Renal pelvis (tissue), 4 donors: Measurements from ENCODE around the gene C14orf119. TPM values are rescaled to one million over a fixed set of nuclear protein-coding genes. Genes with fewer than 3 reads are reported as not detected.
"Not testable (repeated sequence)": the region's sequence is repeated elsewhere in the genome, so short reads cannot be mapped to it uniquely, and the experiment has no call there.

Experiments
- DNase-seq: peaks from one replicate; pipeline ENCODE4 v3.0.0-alpha.2; 2013
- polyA plus RNA-seq, 3 donors: library from polyadenylated mRNA; unstranded; fragments of 120-200 nt; gene quantifications; one replicate each; pipeline ENCODE4 v1.2.1, GENCODE V29; 2013; ENCODE audit not compliant: insufficient read length in 3 of 3

The C14orf119 gene
- polyA plus RNA-seq, 3 donors: 72.3 to 84.5 (median 79.3) TPM

DNA sequence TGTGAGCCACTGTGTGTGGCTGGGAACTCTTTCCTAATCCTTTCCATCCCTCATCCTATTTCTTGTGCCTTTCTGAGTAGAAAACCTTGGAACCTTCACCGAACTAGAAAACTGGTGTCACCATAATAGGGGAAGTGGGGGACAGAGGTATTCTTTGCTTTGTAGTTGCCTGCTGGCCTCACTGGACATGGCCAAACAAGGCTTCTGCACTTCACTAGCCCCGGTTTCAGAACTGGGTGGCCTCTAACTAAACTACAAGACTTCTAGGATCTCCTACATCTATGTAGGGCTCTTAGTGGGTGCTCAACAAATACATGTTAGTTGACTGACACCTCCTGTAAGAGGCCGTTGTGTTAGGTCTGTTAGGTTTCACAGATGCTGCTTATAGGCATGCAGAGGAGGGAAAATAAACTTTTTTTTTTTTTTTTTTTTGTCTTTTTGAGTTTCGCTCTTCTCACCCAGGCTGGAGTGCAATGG lies 10.1 kb downstream of the C14orf119 start:
- DNase-seq: no peak

DNA sequence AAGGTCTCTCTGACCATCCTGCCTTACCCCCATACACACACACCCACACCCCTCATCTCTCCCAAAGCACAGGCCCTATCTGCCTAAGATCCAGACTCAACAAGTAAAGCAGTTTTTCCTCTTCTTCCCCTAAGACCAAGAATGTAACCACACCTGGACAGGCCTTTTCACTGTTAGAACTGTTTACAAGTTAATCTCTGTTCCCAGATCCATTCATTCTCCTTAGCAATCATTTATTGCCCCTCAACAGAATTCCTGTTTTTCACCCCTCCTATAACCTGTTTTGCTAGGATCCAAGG lies 11.4 kb downstream of the C14orf119 start:
- no peak for DNase-seq

DNA sequence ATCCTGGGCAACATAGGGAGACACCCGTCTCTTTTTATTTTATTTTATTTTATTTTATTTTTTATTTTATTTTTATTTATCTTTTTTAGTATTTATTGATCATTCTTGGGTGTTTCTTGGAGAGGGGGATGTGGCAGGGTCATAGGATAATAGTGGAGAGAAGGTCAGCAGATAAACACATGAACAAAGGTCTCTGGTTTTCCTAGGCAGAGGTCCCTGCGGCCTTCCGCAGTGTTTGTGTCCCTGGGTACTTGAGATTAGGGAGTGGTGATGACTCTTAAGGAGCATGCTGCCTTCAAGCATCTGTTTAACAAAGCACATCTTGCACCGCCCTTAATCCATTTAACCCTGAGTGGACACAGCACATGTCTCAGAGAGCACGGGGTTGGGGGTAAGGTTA lies 12.3 kb downstream of the C14orf119 start:
- DNase-seq: not testable (repeated sequence)

DNA sequence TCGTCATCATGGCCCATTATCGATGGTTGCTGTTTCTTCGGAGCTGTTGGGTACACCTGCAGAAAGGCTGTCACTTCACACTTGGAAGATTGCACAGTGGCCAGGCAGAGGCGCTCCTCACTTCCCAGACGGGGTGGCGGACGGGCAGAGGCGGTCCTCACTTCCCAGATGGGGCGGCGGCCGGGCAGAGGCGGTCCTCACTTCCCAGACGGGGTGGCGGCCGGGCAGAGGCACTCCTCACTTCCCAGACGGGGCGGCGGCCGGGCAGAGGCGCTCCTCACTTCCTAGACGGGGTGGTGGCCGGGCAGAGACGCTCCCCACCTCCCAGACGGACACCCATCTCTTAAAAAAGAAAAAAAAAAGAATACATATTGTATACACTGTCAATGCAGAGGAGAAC lies 12.9 kb downstream of the C14orf119 start:
- not testable (repeated sequence) for DNase-seq

DNA sequence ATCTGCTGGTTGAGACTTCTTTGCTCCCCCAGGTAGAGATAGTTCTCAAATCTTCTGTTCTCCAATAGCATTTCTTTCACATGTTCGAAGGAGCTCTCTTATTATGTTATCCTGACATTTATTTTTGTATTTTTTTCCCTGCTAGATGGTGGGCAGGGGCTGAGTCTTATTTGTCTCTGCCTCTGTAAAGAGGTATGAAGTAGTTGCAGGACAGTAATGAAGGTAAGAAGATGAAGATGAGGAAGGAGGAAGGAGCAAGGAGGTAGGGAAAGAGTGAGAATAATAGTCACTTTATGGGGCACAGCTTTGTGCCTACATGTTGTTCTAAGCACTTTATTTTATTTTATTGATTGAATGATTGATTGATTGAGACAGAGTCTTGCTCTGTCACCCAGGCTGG lies 14.5 kb downstream of the C14orf119 start:
- no peak for DNase-seq

DNA sequence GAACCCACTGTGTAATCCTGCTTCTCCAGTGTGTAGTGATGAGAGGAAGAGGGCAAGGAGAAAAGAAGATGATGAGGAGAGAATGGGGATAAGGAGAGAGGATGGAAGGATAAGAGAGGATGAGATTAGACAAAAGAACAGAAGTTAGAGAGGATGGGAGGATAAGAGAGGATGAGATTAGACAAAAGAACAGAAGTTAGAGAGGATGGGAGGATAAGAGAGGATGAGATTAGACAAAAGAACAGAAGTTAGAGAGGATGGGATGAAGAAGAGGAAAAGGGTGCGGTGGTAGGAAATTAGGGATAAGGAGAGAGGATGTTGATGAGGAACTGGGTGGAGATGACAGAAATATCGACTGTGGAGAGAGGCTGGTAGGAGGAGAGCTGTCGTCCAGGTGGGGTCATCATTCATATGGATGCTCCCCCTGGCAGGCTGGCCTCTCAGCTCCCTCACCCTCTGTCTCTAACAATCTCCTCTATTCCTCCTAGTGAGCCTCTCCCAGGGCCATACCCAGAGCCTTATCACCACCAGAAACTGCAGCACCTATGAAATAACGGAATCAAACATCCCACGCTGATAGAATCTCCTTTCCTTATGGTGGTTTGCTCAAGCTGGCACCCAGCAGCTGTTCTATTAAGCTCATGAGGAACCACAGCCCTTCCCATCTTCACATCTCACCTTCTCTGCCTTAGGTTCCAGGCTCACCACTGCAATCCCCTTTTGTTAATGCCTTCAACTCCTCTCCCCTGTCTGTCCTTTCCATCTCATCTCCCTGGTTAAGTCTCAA lies 15.5 kb downstream of the C14orf119 start:
- no peak for DNase-seq

DNA sequence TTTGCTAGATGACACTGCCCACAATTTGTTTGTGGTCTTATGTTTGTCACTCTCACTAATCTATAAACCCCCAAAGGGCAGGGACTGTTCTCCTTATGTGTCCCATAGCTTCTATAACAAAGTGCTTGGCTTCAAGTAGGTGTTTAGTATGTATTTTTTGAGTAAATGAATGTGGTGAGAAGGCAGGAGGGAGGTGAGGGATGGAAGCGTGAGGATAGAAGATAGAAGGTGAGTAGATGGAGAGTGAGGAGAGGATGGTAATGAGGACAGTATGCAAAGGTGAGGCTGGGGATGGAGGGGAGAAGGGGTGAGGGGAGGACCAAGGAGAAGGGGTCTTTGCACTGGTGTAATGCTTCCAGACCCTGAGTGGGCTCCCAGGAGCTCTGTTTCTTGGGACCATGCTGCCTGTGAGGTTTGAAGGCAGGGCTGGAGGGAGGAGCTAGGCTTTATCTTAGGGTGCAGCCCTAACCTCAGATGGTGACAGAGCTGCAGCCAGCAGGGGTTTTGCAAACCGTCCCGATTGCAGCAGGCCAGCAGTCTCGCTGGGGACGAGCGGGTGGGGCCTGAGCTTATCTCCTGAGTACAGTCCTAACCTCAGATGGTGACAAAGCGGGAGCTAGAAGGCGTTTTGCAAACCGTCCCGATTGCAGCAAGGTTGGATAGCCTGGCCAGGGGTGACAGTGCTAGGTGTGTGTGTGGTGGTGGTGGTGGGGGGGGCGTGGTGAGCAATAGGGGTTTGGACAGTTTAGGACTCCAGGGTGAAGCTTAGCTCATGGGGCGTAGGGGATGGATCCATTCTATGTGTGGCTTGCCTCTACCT lies 17.3 kb downstream of the C14orf119 start:
- DNase-seq: no peak

DNA sequence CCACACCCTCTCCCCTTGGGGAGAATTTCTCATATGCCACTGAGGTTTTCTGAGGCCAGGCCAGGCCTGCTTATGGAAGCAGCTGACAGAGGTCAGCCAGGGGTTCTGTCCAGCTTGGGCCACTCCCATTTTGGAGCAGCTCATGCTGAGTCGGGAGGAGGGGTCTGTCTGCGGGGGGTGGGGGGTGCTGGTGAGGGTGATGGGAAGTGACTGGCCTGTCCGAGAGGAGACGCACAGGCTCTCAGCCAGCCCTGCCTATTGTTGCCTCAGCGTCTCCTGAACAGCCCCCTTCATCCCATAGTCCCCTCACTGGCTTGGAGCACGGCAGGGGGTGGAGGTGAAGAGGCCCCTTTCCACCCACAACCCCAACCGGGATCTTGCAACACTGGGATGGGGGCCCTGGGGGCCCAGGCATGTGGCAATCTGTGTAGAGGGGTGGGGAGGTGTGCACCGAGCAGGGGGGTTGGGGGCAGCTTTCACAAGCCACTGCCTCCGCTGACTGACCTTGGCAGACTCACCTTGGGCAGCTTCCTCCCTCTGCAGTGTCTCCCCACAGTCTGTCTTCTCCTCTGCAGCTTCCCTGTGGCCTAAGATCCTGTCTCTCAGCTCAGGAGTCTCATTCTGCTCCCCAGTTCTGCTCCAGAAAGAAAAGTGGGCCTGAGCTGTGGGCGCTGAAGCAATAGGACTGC lies 18.3 kb downstream of the C14orf119 start:
- peak; percentile 44 for DNase-seq

DNA sequence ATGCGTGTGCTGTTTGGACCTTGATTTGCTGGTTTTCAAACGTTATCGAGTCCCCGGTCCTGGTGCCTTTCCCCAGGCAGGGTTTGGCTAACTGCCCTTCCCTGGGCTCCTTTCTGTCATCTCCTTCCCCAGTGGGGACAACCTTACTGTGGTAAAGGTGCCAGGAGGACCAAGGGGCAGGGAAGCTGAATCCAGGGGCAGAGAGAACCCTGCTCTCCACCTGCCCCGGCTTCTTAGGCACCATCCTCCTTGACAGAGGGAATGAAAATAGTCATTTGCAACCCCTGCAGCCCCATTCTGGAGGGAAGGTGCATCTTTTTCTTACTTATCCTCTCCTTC lies 18.8 kb downstream of the C14orf119 start:
- DNase-seq: no peak

DNA sequence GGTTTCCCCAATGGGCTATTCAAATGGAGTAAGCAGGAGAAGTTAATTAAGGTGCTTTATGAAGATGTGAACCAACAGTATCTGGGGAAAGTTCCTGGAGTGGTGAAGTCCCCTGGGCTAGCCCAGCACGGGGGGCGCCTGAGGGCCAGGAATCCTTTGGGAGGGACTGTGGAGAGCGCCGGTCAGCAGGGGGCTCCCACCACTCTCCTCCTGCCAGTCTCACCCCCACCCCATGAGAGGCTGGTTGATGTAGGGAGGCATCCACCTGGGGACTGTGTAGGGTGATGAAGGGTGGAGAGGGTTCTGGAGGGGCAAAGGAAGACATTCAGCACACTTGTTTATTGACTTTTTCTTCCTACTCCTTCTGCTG lies 19.3 kb downstream of the C14orf119 start:
- no peak for DNase-seq

DNA sequence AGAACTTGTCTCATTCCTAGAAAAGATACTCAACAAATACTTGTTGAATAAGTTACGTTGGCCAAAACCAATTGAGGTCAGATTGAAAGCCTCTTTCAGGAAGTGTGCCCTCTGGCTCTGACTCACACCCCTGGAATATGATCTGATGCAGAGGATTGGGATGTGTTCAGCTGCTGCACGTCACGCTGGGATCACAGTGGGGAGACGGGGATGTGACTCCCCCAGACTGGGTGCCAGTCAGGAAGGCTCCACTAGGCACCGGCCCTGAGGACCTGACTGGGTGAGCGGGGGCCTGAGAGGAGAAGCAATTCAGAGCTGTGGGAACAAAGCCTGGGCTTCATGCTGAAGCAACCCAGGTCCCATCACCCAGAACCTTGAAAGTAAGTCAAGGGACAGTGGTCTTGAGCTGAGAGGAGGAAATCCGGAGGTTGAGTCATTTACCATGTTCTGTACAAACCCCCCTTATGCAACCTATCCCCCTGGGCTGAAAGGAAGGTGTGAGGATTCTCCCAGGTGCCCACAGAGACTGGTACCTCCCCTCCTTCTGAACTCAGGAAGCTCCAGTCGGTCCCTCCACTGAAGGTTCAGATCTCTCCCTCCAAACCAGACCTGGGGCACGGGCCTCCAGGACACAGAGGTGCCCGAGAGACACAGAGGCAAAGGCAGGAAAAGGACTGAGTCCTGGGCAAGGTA lies 19.9 kb downstream of the C14orf119 start:
- no peak for DNase-seq

DNA sequence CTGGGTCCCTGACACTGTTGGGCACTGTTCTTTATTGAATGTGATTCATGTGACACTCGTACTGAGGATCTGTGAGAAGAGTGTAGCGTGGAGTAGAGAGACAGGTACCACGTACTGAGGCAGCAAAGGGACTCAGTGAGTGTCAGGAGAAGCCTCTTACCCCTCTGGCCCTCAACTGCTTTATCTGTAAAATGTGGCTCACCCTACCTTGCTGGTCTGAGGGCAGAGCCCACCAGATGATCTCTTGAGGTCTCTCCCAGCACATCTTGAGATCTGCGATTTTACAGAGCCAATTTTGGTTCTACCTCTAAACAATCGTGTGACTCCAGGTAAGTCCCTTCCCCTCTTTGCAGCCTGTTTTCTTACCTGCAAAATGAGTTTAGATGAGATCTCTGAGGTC lies 20.6 kb downstream of the C14orf119 start:
- DNase-seq: no peak

DNA sequence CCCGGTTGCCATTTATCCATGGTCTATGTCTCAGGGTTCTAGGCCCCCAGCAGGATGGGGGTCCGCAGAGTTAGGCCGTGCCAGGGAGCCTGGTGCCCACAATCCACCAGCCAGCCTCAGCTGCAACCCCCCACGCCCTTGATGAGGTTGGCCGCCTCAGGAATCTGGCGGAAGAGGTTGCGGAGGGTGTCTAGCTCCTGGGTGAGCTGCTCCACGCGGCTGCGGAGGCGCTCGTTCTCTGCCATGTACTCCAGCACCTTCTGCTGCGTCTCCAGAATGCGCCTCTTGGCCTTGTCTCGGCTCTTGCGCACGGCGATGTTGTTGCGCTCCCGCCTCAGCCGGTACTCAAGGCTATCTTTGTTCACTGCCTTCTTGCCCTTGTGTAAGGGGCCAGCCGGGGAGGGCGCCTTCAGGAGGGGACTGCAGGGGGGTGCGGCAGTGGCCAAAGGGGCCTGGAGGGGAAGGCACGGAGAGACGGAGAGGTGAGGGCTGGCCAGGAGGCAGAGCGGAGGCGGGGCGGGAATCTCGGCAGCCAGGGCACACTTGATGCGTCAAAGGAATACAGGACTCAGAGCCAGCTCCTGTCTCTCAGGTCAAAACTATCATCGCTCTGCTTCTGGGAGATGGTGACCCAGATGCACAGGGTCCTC lies 22.2 kb downstream of the C14orf119 start:
- no peak for DNase-seq

DNA sequence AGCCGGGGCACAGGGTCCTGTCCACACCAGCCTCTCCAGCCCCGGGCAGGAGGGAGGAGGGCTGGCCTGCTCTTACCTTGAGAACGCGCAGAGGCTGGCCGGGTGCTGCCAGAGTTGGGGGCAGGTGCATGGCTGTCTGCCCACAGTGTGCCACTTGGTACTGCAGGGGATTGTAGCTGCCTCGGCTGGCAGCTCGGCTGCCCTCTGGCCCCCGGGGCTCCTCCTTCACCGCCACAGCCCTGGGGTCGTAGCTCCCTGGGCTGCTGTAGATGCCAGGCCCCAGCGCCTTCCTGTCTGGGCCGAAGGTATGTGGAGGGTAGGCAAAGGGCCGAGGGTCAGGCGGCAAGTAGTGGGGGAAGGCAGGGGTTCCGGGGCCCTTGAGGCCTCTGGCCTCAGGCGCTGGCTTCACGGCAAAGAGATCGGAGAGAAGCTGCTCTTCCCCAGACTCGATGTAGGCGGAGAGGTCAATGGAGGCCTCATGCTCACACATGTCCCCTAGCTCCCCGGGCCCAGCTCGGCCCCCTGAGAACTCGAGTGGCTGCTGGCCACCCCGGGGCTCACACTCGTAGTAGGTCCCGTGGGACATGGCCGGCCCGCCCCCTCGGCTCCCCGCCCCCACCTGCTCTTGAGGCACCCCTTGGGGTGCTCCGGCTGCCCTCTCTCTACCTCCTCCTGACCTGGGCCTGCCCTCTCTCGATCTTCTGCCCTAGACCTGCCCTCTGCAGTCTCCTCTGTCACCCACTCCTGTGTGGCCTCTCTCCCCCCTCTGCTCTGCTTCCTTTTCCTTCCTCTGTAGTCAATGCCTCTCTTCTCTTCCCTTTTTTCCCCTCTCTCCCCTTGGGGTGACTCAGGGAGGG lies 23.4 kb downstream of the C14orf119 start, which contains the start of gene CEBPE:
Gene CEBPE (minus strand): TSS at position 750 of the 857 bp plus-strand sequence. CDS start 164 bp downstream, at position 586.
- DNase-seq: no peak

DNA sequence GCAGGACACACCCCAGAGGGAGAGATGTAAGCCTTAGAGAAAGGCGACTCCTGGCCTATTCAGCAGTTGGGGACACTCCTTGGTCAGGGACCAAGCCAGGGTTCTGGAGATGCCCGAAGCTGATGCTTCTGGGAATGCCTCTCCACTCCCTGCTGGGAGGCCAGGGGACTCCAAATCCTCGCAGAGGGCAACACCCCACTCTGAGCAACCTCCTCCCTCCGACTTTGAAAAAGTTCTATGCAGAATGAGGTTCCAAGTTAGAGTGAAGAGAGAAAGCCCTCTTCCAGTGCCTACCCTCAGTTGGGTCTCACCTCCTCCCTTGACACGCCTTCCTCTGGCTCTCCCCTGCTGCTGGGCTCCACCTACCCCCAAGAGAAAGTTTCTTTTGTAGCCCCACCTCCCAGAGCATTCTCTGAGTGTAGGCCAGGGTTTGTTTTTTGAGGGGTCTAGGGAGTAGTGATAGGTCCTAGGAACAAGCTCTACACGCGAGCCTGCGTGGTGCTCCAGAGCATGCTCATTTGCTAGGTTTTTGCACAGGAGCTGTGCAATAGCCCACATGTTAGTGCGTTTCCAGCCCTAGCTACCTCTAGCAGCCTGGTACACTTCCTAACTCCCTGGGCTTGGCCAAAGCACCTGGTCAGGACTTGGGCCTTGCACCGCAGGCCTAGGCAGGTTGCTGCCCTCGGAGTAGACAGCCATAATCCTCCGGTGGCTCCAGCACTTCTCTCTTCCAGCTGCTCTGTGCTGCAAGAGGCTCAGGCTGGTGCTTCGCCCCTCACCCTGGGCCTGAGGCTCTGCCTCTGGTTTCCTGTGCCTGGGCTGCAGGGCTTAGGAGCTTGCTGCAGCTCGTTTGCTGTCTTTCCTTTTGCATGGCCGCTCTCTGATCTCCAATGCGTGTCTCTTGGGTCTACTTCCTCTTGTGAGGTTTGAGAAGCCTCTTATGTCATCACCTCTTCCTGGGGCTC lies 24.3 kb downstream of the C14orf119 start:
- no peak for DNase-seq

DNA sequence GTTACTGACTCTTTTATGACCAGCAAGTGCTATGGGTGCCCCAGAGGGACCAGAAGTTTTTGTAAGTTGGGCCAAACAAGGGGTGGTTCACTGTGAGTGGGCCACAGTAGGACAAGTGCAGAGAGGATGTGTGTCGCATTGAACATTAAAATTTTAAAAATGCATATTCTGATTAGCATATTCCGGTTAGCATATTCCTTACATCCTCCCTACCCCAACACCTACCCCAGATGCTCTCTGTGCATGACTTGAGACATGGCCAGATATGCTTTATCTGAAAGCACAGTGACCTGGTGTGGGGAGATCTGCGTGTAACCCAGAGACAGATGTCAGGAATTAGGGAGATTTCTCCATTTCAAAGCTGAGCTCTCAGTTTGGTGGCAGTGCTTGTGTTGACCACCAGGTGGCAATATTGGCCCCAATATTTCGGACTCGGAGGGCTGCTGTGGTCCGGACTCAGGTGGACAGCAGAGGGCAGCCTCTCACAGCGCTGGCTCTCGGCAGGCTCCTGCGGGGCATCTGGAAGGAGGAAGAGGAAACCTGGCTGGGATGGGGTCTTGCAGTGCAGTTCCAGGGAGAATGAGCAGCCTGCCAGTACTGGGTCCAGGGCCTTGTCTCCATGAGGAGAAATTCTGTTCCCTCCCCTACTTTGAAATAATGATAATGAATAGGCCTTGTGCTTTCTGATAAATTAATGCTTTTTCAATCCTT lies 25.4 kb downstream of the C14orf119 start:
- DNase-seq: peak; percentile 88

DNA sequence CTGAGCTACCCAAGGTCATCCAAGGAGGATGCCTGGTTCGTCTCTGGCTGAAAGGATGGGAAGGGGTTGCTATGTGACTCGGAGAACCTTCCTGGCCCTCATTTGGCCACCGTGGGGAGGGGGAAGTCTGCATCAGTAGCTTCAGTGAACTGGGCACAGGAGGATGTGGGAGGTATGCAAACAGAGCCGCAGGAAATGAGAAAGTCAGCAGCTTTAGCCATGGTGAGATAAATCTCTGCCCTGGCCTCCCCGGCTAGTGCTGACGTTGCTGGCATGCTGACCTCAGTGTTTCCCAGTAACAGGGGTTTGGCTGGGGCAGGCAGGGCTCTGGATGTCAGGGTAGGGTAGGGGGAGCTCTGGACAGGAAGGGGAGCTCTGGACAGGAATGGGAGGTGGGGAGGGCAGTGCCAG lies 26.1 kb downstream of the C14orf119 start:
- peak; percentile 83 for DNase-seq

DNA sequence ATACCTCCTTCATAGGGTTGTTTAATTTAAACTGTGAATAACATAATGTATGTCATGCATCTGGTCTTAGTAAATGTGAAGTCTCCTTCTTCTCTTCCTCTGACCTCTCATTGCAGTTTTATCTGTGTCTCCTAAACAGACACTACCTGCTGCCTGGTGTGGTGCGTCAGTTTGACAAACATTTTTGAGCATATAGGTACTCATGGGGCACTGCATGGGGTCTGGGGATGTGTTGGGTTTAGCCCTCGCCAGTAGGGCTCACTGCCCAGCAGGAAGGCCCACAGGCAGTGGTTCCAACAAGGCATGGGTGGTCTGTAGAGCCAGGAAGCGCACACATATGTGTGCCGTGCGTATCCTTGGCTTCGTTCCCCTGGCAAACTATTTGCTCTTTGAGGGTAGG lies 26.8 kb downstream of the C14orf119 start:
- DNase-seq: no peak

DNA sequence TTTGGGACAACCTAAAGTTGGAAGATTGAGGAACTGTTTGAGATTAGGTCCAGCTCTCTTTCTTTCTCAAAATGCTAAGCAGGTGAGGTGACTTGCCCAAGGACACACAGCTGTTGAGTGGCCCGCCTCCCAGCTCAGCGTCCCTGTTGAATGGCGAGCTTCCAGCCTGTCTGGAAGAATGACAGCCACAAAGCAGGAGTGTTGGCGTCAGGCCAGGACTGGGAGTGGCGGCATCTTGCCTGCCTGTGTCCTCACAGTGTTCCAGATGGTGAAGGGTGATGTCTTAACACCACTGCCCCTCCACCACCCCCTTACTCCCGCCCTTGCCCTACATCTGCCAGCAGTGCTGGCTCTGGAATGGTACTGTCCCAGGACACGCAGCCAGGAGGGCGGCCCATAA lies 28.1 kb downstream of the C14orf119 start:
- DNase-seq: no peak
